GM21423 (cell line): ENCODE data around the gene PSMD13.
"Not testable (repeated sequence)": the region's sequence is repeated elsewhere in the genome, so short reads cannot be mapped to it uniquely, and the experiment has no call there.

Source experiments
- ATAC-seq: cut with Tn5 transposase; IDR thresholded peaks from one replicate; pipeline ENCODE4 v1.9.1; 2021; ENCODE audit warnings: mild to moderate bottlenecking, moderate library complexity; ENCODE audit not compliant: unreplicated experiment

The PSMD13 gene

GRCh38 chr11:285894-286220 lies 49.1 kb downstream of the PSMD13 start:
- no peak for ATAC-seq

GRCh38 chr11:286977-287820 lies 50.4 kb downstream of the PSMD13 start:
- not testable (repeated sequence) for ATAC-seq

GRCh38 chr11:287821-288477 lies 51.2 kb downstream of the PSMD13 start:
- no peak for ATAC-seq

- no peak for ATAC-seq
Observed at GRCh38 chr11:288478-289397, 52.0 kb downstream of the PSMD13 start, which contains the start of gene PGGHG. Gene PGGHG (plus strand): TSS chr11:289126. CDS start chr11:289817, 691 bp downstream.

GRCh38 chr11:289398-289711 lies 52.6 kb downstream of the PSMD13 start:
- no peak for ATAC-seq

GRCh38 chr11:289712-290620 lies 53.2 kb downstream of the PSMD13 start:
- ATAC-seq: no peak

GRCh38 chr11:290621-291231 lies 54.0 kb downstream of the PSMD13 start:
- ATAC-seq: no peak

GRCh38 chr11:291281-292210 lies 54.8 kb downstream of the PSMD13 start:
- ATAC-seq: no peak

- no peak for ATAC-seq
Observed at GRCh38 chr11:292211-293121, 55.7 kb downstream of the PSMD13 start.

- no peak for ATAC-seq
Observed at GRCh38 chr11:293271-293851, 56.6 kb downstream of the PSMD13 start.

GRCh38 chr11:293852-294661 lies 57.3 kb downstream of the PSMD13 start:
- ATAC-seq: no peak

GRCh38 chr11:294780-295179 lies 58.0 kb downstream of the PSMD13 start:
- no peak for ATAC-seq

- ATAC-seq: no peak
Observed at GRCh38 chr11:295351-296170, 58.8 kb downstream of the PSMD13 start.

- no peak for ATAC-seq
Observed at GRCh38 chr11:296171-297050, 59.6 kb downstream of the PSMD13 start.

GRCh38 chr11:297051-297585 lies 60.3 kb downstream of the PSMD13 start:
- no peak for ATAC-seq
